Fibroblast of skin of left biceps (primary cell): ENCODE results near the gene FMNL2.

Source experiments
- DNase-seq, 2 experiments: peaks; one replicate each; pipeline ENCODE4 v3.0.0-alpha.2; 2013; ENCODE audit warnings: low read depth in 2 of 2

Gene FMNL2

DNA sequence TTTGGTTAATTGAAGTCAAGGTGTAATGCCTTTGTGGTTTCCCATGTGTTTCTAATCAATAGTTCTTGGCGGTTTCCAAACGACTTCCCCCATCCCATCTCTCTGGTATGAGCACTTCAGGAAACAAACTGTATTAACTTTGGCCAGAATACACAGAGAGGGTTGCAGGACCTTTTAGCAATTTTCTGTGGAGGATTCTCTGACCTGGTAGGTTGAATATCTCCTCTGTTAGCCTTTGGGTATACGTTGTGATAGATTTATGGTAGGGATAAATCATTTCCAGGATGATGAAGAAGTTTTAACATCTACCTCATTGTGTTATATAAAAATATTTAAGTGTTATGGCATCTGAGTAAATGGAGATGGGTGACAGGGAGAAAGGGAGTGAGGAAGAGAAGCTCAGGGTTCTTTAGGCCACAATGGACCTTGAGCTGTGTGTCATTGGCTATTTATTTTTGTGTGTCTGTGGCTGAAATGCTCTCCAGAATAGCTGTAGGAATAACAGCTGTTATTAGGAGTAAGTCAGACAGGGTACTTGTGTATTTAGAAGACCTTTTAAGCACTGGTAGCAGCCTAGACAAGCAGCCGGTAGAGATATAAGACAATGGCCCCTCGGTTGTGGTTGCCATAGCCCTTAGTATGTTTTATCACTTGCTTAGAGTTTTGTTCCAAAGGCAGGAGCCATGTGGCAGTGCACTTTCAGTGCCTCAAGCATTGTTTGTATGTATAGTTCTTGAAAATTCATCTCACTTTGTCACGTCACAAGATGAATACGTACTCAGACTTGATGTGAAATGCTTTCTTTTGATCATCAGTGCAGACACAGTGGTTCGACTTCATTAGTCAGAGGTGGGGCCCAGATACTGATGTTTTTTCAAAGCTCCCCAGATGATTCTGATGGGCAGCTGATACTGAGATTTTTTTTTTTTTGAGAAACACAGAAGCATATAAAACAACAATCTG, 91.1 kb downstream of the FMNL2 start:
- no peak for DNase-seq

DNA sequence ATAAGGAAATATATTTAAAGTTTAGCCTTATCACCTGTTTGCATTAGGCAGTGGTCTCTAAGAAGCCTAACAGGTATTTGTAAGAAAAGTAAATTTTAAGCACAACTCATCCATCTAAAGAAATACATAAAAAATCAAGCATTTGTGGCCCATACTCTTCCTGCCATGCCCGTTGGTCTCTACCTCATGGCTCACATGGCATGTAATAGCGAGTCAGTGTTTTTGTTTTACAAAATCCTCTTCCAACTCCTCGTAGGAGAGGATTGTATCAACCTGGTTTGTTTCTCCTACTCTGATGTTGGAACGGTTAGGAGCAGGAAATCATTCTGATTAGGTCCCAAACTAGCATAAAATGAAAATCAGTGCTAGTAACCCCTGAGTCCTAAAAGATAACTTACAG, 91.8 kb downstream of the FMNL2 start:
- no peak for DNase-seq

DNA sequence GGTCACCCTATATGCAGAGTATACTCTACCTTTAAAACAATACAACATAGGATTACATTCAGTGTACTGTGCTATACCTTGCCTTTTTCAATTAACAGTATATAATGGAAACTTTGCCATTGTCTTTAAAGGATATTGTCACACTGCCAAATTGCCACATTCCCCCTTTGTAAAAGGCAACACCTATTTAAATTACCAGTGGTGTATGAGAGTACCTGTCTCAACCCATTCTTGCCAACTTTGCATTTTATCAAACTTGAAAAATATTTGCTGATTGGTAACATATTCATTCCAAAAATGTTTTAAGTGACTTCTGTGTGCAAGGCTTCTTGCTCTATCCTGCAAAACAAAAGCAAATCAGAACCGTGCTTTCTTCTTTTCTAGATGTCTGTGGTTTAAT, 92.9 kb downstream of the FMNL2 start:
- DNase-seq: no peak

DNA sequence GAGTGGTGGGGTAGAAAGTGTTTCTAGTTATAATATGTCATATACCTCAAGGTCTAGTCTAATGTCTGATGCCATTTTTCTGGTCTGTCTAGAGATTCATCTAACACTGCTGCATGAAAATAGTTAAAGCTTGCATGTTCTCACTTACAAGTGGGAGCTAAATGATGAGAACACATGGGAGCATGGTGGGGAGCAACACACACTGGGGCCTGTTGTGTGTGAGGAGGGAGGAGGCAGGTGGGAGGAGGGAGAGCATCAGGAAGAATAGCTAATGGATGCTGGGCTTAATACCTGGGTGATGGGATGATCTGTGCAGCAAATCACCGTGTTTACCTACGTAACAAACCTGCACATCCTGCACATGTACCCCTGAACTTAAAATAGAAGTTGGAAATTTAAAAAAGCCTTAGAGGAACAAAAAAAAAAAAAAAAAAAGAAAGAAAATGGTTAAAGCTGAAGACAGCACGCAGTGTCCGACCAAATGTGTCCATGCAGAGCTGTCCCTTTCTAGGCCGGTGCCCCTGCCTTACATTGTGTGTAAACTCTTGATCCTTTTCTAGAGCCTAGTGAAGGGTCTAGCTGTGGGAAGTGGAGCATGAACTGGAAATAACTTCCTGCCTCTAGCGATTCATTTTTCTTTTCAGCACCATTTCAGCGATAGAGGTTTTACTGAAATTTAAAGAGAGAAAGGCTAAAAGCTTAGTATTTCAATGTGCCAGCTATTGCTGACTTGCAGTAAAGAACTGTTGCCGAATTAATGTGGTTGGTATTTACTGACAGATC, 94.0 kb downstream of the FMNL2 start:
- DNase-seq: no peak

DNA sequence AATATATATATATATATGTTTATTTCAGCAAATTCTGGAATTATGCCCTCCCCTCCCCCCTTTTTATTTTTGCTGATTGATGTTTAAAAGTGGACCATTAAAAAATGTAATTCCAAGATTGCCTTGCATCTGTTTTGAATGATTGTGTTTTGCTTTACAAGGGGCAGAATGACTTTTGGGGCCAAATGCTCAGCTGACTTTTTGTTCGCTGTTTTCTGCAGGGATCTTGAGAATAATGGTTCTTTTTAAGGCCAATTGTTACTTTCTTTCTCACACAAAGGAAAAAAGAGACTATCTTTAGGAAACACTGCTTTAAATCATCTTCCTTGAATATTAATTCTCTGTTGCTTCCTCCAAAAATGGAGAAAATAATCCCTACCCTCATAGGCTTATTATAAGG, 95.9 kb downstream of the FMNL2 start:
- no peak for DNase-seq

DNA sequence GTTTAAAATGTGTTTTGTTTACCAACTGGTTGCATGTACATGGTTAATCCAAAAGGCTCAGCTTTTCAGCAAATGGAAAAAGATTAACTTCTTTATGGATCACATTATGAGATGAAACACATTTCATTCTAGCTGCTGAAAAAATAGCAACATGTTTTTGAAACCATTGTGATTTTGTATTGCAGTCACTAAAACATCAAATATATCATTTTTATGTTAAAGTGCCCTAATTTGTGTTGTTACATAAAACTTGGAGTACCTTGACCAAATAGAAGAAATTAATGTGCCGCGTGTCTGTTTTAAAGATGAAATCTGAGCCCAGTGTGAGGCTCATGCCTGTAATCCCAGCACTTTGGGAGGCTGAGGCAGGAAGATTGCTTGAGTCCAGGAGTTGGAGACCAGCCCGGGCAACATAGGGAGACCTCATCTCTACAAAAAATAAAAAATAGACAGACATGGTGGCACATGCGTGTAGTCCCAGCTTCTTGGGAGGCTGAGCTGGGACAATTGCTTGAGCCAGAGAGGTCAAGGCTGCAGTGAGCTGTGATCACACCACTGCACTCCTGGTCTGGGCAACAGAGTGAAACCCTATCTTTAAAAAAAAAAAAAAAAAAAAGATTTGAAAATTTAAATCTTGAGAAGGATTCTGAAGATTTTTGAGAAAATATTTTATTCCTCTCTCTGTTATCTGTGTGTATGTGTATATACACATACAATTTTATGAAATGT, 96.6 kb downstream of the FMNL2 start:
- no peak for DNase-seq

DNA sequence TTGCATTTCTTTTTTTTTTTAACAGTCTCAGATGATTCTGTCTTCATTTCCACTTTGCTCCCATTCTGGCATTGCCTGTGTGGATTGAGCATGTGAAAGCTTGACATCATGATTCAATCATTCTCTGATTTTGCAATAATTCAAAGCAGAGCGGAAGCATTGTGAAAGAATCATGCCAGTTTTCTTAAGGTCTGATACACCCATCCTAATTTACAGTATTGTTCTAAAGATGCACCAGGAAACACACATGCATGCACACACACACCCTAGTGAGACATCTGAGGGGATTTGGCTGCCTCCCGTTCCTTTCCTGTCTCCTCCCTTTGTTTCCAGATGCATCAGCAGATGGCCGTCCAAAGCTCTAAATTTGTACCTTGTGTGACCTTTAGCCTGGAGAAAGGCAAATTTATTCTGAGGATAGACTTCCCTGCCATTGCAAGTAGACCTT, 97.3 kb downstream of the FMNL2 start:
- DNase-seq: peak; percentile 65 to 72

DNA sequence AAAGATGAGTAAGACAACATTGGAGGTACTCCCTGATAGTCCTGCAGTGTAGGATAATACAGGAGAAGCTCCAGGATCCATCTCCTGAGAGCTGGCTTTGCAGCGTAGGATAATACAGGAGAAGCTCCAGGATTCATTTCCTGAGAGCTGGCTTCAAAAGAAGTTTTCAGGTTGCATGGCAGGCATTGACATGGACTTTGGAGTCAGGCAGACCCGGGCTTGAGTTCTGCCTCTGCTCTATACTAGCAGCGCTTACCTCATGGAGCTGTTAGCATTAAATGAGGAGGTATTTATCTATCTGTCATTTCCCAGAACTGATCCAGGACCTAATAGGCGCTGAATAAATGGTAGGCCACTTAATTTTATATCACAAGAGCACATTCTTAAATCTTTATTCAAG, 97.8 kb downstream of the FMNL2 start:
- DNase-seq: no peak

DNA sequence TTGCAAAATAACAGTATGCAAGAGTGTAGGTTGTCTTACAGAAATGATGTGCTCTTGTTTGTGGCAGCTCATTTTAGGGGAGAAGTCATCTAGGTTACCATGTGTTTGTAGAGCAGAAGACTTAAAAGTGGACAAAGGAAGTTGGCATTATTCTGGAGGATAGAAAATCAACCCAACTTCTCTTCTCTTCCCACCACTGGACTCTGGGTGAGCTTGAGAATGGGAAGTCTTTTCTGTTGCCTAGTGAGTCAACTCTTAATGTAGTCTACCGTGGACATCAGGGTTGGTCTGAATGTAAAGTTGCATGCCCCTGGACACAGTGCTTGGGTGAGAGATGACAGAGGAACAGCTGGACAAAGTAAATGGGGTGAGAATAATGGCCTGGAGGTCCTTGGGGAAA, 98.3 kb downstream of the FMNL2 start:
- DNase-seq: no peak

DNA sequence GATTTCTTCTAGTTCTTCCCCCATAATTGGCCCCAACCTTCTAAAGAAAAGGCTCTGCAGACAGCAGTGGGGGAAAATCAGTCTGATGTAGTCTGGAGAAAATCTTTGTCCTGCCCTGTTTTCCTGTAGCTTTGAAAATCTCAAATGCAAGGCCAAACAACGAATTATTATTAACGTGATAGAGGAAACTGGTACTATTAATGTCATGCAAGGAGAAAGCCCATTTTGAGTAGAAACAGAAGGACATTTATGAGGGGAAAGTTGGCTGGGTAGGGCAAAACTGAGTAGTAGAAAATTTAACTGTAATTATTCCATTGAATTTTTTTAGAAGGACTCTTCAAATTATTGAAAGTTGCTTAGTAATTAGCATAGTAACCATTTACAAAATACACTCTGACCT, 98.8 kb downstream of the FMNL2 start:
- no peak for DNase-seq

DNA sequence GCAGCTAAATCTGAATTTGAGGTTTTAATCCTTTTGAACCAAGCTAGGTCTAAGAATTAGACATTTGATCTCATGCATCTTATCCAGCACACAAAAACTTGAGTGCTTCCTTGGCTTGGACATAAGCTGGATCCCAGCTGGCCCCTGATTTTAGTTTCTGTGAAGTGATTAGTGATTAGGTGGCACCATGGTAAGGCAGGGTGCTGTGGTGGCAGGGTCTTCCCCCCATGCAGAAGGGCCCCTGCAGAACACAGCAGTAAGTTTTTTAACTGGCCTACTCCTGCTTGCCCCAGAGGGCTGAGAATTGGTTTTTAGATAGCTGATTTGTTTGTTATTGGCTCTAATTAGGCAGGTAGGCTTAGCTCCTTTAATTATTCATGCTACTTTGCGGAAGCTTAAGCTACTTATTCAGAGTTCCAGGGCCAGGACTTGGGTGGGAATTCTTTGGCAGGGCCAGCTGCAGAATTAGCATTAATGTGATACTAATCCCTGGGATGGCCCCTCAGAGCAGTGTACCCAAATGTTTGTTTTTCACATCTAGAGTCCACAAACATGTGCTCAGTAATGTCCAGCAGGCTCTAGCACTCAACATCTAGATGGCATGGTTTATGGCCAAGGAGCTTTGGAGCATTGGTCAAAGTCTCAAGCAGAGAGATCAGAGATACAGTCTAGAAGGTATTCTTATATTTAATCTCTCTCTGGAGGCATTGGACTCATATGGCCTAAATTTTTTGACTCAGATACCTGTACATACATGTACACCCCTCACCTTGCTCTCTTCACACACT, 99.6 kb downstream of the FMNL2 start:
- DNase-seq: no peak

DNA sequence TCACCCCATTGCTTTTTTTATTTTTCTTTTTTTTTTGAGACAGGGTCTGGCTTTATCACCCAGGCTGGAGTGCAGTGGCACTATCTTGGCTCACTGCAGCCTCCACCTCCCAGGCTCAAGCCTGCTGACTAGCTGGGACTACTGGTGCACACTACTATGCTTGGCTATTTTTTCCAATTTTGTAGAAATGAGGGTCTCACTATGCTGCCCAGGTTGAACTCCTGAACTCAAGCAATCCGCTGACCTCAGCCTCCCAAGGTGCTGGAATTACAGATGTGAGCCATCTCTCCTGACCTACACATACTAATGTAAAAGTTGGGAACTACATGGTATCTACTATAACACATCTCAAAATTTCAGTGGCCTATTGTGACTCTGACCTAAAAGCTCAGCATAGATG, 101.2 kb downstream of the FMNL2 start:
- no peak for DNase-seq

DNA sequence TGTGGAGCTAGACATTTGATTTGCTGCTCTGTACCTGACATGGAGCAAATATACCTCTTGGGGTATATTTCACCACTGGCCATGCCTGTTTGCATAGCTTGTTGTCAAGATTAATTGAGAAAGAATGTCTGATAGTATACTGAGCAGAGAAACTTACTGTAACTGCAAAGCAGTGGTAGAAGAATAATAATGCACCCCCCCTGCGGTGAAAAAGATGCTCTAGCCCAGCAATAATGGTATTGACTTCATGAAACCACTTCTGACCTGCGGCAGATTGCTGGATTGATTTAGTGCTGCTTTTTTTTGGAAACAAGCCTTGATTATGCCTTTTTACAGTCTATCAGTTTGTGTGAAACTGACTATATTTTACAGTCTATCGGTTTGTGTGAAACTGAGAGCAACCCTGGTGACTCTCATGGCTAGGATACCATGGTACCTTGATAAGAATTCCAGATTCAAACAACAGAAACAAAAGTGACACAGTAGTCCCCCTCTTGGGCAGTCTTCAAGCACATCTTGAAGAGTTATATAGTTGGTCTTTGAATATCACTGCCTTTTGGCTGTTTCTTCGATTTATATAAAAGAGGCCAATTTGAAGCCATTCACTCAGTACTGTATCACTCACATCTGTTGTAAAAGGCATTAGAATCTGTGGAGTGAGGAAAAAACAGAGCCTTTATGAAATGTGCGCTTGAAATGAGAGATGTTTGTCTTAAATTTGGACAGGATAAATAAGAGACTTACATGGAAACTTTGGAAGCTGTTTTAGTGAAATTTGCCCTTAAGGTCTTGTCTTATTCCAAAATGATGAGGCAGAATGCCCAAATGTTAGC, 102.5 kb downstream of the FMNL2 start:
- no peak for DNase-seq

DNA sequence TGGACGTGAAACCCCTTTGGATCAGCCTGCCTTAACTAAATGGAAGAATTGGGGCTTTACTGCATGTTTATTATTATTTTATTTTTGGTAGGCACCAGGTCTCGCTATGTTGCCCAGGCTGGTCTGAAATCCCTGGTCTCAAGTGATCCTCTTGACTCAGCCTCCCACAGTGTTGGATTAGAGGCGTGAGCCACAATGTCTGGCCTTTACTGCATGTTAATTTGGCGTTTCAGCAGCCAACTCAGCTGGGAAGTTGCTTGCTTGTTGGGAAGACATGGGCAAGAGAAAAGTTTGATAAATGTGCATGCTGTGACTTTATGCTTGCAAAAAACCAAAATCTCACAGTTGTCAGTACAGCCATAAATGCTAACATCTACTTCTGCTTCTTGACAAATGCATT, 105.1 kb downstream of the FMNL2 start:
- DNase-seq: no peak

DNA sequence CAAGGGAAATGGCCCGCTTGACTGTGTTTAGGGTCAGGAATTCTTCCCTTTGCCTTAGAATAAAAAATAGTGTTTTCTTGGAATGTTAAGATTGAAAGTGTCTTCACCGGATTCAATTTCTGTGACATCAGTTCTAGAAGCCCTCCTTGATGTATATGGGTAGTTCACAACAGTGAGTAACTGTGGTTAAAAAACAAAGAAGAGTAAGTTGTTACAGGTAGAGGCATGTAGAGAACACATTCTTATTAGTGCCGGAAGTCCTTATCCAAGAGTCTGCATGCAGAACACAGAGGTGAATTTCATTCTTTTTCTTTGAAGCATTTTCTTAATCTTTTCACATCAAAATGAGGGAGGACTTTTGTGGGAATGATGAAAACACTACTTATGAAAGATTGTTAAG, 105.5 kb downstream of the FMNL2 start:
- DNase-seq: no peak

DNA sequence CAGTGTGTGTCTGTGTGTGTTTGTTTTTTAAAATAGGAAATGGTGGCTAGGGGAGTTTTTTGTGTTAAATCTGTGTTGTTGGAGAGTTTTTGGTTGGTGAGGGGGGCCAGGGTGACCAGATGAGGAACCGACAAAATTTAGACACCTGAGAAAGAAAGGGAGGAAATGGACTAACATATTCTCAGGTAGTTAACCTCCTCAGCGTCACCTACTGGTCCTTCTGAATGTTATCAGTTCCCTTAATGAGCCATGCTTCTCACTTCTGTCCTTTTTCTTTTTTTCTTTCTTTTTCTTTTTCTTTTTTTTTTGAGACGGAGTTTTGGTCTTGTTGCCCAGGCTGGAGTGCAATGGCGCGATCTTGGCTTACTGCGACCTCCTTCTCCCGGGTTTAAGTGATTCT, 107.0 kb downstream of the FMNL2 start:
- DNase-seq: no peak

DNA sequence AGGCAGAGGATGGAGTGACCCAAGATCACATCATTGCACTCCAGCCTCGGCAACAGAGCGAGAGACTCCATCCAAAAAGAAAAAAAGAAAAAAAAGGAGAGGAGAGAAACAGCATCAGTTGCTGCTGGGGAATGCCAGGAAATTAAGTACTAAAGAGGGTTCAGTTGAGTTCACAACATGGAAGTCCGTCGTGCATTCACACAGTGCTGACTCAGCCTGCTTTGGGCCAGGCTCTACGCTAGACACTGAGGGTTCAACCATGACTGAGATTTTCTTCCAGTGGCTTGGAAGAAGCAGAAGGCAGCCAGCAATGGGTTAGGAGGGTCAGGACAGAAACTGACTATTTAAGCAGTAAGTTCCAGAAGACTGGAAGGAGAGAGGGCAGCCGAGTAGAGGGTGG, 108.8 kb downstream of the FMNL2 start:
- no peak for DNase-seq

DNA sequence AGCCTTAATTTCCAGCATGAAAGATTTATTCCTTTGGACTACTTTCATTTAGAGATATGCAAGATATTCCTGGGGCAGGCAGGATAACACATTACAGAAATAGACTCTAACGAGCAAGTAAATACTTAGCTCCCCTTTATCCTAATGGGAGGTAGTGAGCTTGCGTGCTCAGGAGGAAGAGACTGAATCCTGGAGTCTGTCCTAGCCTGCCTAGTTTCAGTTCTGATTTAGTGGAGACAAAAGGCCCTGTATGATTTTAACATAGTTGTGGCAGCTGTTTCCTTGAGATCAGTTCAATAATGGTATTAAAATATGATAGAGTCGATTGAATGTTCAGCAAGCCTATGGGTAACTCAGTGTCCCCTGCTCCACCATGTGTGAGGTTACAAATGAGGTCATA, 109.5 kb downstream of the FMNL2 start:
- no peak for DNase-seq

DNA sequence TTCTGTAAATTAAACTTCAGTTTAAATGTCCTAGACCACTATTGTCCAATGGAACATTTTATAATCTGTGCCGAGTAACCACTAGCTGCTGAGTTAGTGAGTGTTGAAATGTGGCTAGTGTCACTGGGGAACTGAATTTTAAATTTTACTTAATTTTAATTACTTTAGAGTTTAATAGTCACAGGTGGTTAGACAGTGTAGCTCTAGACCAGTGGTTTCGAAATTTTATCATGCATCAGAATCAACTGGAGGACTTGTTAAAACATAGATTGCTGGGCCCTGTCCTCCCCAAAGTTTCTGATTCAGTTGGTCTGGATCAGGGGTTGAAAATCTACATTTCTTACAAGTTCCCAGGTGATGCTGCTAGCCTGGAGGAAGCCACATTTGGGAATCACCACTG, 110.4 kb downstream of the FMNL2 start:
- no peak for DNase-seq

DNA sequence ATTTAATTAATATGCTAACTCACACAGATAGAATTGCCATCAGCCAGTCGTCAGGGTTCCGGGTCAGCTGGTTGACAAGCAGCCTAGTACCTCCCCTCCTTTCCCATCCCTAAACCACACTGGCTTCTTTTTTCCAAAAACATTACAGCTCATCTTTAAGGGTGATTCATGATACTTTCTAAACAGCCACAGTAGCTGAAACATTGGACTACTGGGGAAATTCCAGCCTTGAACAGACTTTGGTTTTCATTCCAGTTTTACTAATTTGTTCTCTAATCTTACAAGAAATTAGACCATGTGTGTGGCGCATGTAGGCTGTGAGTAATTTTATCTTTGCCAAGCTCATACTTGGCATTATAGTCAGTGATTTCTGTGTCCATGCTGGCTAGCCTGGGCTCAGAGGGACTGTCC, 110.8 kb downstream of the FMNL2 start:
- peak; percentile 73 to 75 for DNase-seq

DNA sequence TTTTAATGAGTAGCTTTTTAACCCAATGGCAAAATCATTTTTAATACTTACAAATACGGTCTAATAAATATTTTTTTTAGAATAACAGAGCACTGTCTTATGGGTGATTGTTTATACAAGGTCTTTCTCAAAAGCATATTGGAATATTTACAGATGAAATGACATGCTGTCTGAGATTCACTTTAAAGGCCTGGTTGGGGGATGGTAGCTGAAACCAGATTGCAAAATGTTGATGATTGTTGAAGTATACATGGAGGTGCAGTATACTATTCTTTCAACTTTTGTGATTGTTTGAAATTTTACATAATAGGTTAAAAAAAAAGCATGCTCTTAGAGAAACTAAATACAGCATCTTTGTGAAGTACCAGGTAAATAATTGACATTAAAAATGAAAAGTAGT, 111.2 kb downstream of the FMNL2 start:
- DNase-seq: no peak
